ENCODE measurements around the gene SFI1.
"Not testable (repeated sequence)": the region's sequence is repeated elsewhere in the genome, so short reads cannot be mapped to it uniquely, and the experiment has no call there.

Gene SFI1

GRCh38 chr22:31509061-31509762 lies 12.9 kb downstream of the SFI1 start:
- Histone ChIP-seq H4K20me1 (ENCODE audit: insufficient read depth, low read length) (peaks cover 17% of the 10 kb centered on the region; the same call in 1 of the 2 replicates), H3K27ac (ENCODE audit: low read length) (no peak overlapping the region), H3K4me3 (ENCODE audit: low read depth in 1 of 2, low read length in 2 of 2) (no peak overlapping the region), H3K9ac (ENCODE audit: low read depth, low read length) (no peak overlapping the region), H3K4me1 (ENCODE audit: insufficient read depth, low read length) (no peaks in the 10 kb centered on the region), H3K36me3 (ENCODE audit: insufficient read depth, low read length) (peaks cover 35% of the 10 kb centered on the region), H3K9me3 (ENCODE audit: insufficient read depth, low read length, severe bottlenecking) (no peaks in the 10 kb centered on the region), H3K79me2 (ENCODE audit: insufficient read depth, low read length) (peaks cover 48% of the 10 kb centered on the region), H3K27me3 (ENCODE audit: insufficient read depth, low read length, poor library complexity) (no peaks in the 10 kb centered on the region), H2AFZ (ENCODE audit: low read depth, low read length) (no peak overlapping the region), H3K4me2 (ENCODE audit: insufficient read depth, low read length) (no peak overlapping the region)
- DNase-seq (no peak), ATAC-seq (ENCODE audit: insufficient read depth, low read depth) (no peak)
- TF ChIP-seq CTCF (IDR thresholded peaks at IDR 0.05; ENCODE audit: borderline replicate concordance, extremely low read depth, low read length, poor library complexity, severe bottlenecking) (no peak), EZH2 (IDR thresholded peaks at IDR 0.05; ENCODE audit: borderline replicate concordance, low read depth, low read length, severe bottlenecking) (no peak)

- Histone ChIP-seq H3K27me3 (ENCODE audit: insufficient read depth, low read length, poor library complexity) (no peaks in the 10 kb centered on the region), H3K4me3 (ENCODE audit: low read depth in 1 of 2, low read length in 2 of 2) (no peak overlapping the region), H2AFZ (ENCODE audit: low read depth, low read length) (no peak overlapping the region), H3K79me2 (ENCODE audit: insufficient read depth, low read length) (peaks cover 87% of the 10 kb centered on the region), H3K27ac (ENCODE audit: low read length) (no peak overlapping the region), H3K36me3 (ENCODE audit: insufficient read depth, low read length) (peaks cover 24% of the 10 kb centered on the region), H3K9me3 (ENCODE audit: insufficient read depth, low read length, severe bottlenecking) (no peaks in the 10 kb centered on the region), H3K9ac (ENCODE audit: low read depth, low read length) (no peak overlapping the region), H4K20me1 (ENCODE audit: insufficient read depth, low read length) (peaks cover 20% of the 10 kb centered on the region; the same call in 1 of the 2 replicates), H3K4me1 (ENCODE audit: insufficient read depth, low read length) (no peaks in the 10 kb centered on the region), H3K4me2 (ENCODE audit: insufficient read depth, low read length) (no peak overlapping the region)
- ATAC-seq (ENCODE audit: insufficient read depth, low read depth) (no peak), DNase-seq (no peak)
- no peak for TF ChIP-seq EZH2 (IDR thresholded peaks at IDR 0.05; ENCODE audit: borderline replicate concordance, low read depth, low read length, severe bottlenecking)
- TF ChIP-seq CTCF (IDR thresholded peaks at IDR 0.05; ENCODE audit: borderline replicate concordance, extremely low read depth, low read length, poor library complexity, severe bottlenecking): no peak
Observed at GRCh38 chr22:31520051-31520450, 23.7 kb downstream of the SFI1 start.

GRCh38 chr22:31524132-31524531 lies 27.8 kb downstream of the SFI1 start:
- ATAC-seq (ENCODE audit: insufficient read depth, low read depth): not testable (repeated sequence)

GRCh38 chr22:31526270-31526669 lies 29.9 kb downstream of the SFI1 start:
- H3K36me3 ChIP-seq (ENCODE audit: insufficient read depth, low read length): peaks cover 47% of the 10 kb centered on the region
- H3K79me2 ChIP-seq (ENCODE audit: insufficient read depth, low read length): peaks cover 56% of the 10 kb centered on the region
- no peak overlapping the region for H3K27ac ChIP-seq (ENCODE audit: low read length)
- H2AFZ ChIP-seq (ENCODE audit: low read depth, low read length): no peak overlapping the region
- H3K4me1 ChIP-seq (ENCODE audit: insufficient read depth, low read length): no peaks in the 10 kb centered on the region
- peaks cover 21% of the 10 kb centered on the region; the same call in 1 of the 2 replicates for H4K20me1 ChIP-seq (ENCODE audit: insufficient read depth, low read length)
- no peak overlapping the region for H3K4me2 ChIP-seq (ENCODE audit: insufficient read depth, low read length)
- no peak for TF ChIP-seq CTCF (IDR thresholded peaks at IDR 0.05; ENCODE audit: borderline replicate concordance, extremely low read depth, low read length, poor library complexity, severe bottlenecking)
- TF ChIP-seq EZH2 (IDR thresholded peaks at IDR 0.05; ENCODE audit: borderline replicate concordance, low read depth, low read length, severe bottlenecking): no peak
- DNase-seq (no peak), ATAC-seq (ENCODE audit: insufficient read depth, low read depth) (no peak)
- no peaks in the 10 kb centered on the region for H3K27me3 ChIP-seq (ENCODE audit: insufficient read depth, low read length, poor library complexity)
- no peaks in the 10 kb centered on the region for H3K9me3 ChIP-seq (ENCODE audit: insufficient read depth, low read length, severe bottlenecking)
- no peak overlapping the region for H3K9ac ChIP-seq (ENCODE audit: low read depth, low read length)
- H3K4me3 ChIP-seq (ENCODE audit: low read depth in 1 of 2, low read length in 2 of 2): no peak overlapping the region

More at GRCh38 chr22:31524132-31524531, 27.8 kb downstream of the SFI1 start:
- H3K27ac ChIP-seq (ENCODE audit: low read length); H3K4me1 ChIP-seq (ENCODE audit: insufficient read depth, low read length); H2AFZ ChIP-seq (ENCODE audit: low read depth, low read length); H3K4me2 ChIP-seq (ENCODE audit: insufficient read depth, low read length); H3K9ac ChIP-seq (ENCODE audit: low read depth, low read length); H3K9me3 ChIP-seq (ENCODE audit: insufficient read depth, low read length, severe bottlenecking); H3K4me3 ChIP-seq (ENCODE audit: low read depth in 1 of 2, low read length in 2 of 2); H3K27me3 ChIP-seq (ENCODE audit: insufficient read depth, low read length, poor library complexity); DNase-seq: not testable (repeated sequence)
- peaks cover 24% of the 10 kb centered on the region; the same call in 1 of the 2 replicates for H4K20me1 ChIP-seq (ENCODE audit: insufficient read depth, low read length)
- H3K36me3 ChIP-seq (ENCODE audit: insufficient read depth, low read length): peaks cover 35% of the 10 kb centered on the region
- H3K79me2 ChIP-seq (ENCODE audit: insufficient read depth, low read length): peaks cover 76% of the 10 kb centered on the region

Measured in DND-41 (cell line).